Hematopoietic multipotent progenitor cell treated with erythropoietin and hydrocortisone succinate and interleukin-3 and kit ligand, for 17 days (in vitro differentiated cells): ENCODE data around the gene TAF8.

Experiments used
- DNase-seq: peaks from one replicate; pipeline ENCODE4 v3.0.0-alpha.2; 2015; ENCODE audit warnings: low spot score

Gene TAF8

GRCh38 chr6:42095776-42096541 is 45.6 kb downstream of the TAF8 start:
- no peak for DNase-seq

GRCh38 chr6:42099340-42100028 is 49.2 kb downstream of the TAF8 start:
- DNase-seq = no peak

DNA sequence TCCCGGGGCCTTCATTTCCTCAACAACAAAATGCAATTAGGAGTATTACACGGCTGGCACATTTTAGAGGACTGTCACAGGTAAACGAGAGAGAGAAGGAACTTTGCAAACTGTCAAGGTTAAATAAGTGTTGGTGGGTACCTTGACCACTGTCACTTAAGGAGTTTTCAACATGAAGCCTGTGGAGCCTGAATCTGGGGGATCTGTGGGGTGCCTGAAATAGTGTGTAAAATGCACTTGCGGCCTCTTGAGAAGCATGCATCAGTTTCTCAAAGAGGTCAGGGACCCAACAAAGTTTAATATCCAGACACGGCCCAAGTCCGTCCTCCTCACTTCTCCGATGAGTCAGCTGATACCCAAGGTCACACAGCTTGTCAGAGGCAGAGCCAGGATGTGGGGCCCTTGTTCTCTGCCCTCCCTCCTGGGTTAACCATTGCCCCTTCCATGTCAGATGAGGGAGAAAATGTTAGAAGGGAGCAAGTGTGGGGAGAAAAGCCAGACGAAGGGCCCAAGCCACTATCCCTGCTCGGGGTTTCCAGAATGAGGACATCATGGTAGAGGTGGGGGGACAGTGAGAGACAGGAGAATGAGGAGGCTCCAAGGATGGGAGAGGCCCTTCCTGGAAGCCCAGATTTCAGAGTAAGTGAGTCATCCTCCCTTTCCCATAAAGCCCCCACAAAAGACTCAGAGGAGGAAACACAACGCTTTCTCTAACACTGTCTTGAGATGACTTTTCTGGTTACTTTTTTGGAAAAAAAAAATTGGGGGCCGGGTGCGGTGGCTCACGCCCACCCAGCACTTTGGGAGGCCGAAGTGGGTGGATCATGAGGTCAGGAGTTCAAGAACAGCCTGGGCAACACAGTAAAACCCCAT is 49.9 kb downstream of the TAF8 start:
- no peak for DNase-seq

GRCh38 chr6:42101186-42101657 is 50.9 kb downstream of the TAF8 start:
- DNase-seq = no peak

GRCh38 chr6:42103216-42103615 is 52.9 kb downstream of the TAF8 start:
- no peak for DNase-seq

DNA sequence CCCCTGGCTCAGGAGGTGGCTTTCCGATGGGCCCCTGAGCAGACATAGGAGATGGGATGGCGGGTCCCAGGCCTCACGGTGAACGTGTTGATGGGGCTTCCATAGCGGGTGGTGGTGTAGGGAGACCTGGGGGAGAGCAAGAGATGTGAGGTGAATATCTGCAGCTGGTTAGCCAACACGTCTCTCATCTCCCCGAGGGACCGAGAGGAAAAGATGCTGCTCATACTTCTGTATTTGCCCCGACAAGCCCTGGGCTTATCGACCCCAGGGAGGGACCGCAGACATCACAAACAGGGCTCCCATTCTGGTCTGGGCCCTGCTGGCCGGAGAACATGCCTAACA is 53.4 kb downstream of the TAF8 start:
- no peak for DNase-seq

GRCh38 chr6:42104095-42104803 is 53.9 kb downstream of the TAF8 start:
- peak; percentile 68 for DNase-seq

- DNase-seq = no peak
Measured at GRCh38 chr6:42104804-42105125, 54.4 kb downstream of the TAF8 start.

GRCh38 chr6:42105156-42105648 is 54.9 kb downstream of the TAF8 start:
- no peak for DNase-seq

GRCh38 chr6:42105709-42106108 is 55.4 kb downstream of the TAF8 start:
- no peak for DNase-seq

GRCh38 chr6:42106112-42107023 is 56.0 kb downstream of the TAF8 start:
- no peak for DNase-seq

DNA sequence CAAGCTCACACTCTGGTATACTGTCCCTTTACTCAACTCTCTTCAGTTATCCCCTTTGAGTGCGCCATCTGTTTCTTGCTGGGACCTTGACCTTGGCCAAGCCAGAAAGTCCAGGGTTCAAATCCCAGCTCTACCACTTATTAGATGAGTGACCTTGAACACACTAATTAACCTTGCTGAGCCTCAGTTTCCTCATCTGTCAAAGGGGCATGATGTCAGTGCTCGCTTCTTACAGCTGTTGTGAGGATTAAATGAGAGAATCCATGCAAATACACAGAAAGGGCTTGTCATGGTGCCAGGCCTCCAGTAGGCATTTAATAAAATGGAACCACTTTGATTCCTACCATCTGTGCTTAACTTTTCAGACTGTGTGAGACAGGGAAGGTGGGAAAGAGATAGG is 57.7 kb downstream of the TAF8 start:
- DNase-seq = no peak

DNA sequence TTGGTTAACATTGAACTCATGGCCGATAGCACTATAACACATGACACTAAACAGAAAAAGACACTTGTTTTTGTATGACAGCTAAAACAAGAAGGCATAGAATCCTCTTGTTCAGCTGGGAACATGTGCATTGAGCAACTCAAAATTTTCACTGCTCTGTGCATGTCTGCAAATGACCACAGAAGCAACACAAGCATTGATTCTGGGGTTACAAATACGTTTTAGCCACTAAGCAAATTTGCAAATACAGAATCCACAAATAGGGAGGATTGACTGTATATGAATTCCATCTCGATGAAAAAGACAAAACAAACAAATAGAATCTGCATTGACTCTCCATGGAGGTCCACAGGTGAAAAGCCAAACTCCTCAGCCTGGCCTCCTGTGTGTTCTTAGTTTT is 60.4 kb downstream of the TAF8 start:
- DNase-seq = no peak

DNA sequence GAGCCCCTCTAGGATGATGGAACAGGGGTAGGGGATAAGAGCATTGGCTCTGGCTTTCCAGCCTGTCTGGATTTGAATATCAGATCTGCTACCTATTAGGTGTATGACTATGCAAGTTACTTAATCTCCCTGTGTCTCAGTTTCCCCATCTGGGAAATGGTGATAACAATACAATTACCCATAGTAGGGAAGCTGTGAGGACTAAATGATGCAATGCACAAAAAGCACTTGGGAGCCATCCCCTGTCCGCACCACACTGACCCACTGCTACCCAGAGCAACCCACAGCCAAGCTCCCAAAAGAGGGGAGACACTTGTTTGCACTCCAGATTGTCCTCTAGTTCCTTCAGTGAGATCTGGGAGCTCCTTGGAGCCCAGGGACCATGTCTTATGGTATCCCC is 62.0 kb downstream of the TAF8 start:
- no peak for DNase-seq

DNA sequence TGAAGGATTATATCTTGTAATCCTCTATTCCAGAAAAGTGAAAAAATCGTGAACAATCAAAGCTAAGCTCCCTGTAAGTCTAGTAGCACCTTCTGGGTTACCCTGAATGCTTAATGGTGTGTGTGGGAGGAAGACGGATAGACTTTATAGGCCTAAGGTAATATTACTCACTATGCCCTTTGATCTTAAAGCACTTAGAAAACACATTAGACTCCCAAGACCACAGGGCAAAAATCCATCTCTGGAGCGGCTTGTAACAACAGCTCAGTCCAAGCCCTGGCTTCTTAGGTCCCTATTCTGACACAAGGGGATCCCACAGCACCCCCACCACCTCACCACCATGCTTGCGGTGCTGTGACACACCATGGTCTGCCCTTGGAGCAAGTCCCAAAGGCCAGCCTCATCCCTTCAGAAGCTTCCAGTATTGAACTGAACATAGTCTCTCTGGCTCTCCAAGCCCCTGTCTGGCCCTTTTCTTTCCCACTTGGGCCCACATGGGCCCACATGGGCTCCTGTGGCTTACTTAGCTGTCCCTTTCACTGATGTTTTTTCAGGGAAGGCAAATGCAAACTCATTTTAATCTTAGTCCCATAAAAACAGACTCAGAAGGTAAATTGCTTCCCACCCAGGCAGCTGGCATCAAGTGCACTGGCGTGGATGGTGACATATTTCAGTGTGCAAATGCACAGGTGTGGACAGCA is 63.8 kb downstream of the TAF8 start:
- DNase-seq = no peak

- no peak for DNase-seq
Measured at GRCh38 chr6:42117843-42118161, 67.5 kb downstream of the TAF8 start.

DNA sequence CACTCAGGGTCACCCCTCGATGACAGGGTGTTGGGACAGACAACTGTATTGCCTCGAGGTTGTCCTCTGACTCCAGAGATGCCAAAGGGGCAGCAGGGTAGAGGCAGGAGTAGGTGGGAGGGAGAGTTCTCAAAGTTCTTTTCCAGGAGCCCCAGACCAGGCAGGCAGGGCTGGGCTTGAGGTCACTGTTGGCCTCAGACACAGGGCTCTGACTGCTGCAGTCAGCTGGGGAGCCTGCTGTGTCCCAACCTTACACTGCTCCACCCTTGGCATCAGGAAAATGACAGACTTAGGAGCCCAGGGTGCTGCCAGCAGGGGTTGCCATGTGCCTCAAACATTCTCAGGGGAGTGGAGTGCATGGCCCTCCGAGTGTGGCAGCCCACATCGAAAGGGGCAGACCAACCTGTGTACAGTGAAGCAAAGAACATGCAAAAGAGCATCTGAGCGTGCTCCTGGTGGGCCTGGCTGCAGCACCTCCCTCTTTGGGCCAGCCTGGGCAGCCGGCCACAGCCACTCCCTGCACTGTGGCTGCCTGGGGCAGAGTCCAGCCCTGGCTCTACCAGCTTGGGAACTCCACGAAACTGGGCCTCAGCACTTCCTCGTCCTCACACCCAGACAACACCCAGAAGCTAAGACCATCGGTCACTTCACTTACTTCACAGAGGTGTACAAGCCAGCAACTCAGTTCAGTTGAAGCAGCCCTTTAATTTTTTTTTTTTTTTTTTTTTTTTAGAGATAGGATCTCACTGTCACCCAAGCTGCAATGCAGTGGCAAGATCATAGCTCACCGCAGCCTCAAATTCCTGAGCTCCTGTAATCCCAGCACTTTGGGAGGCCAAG is 68.1 kb downstream of the TAF8 start:
- DNase-seq = no peak

- DNase-seq = no peak
Measured at GRCh38 chr6:42120895-42121865, 70.9 kb downstream of the TAF8 start.
